Type B pancreatic cell (in vitro differentiated cells): ENCODE results near the gene MRPS23. TPM values are rescaled to one million over a fixed set of nuclear protein-coding genes. Genes with fewer than 3 reads are reported as not detected.

Source experiments
- DNase-seq: peaks from one replicate; pipeline ENCODE4 v3.0.0; 2021; ENCODE audit warnings: mixed read lengths; ENCODE audit not compliant: unreplicated experiment; ENCODE audit errors: extremely low spot score
- H3K27ac Mint-ChIP-seq: 2 replicates; pipeline ENCODE4 v1.8.0; 2021; ENCODE audit warnings: mild to moderate bottlenecking, mixed read lengths
- H3K27me3 Mint-ChIP-seq: 2 replicates; pipeline ENCODE4 v1.8.0; 2021; ENCODE audit warnings: mixed read lengths
- H3K36me3 Mint-ChIP-seq: 2 replicates; pipeline ENCODE4 v1.8.0; 2021; ENCODE audit warnings: mixed read lengths
- H3K4me1 Mint-ChIP-seq: one replicate; pipeline ENCODE4 v1.8.0; 2021; ENCODE audit warnings: mixed read lengths; ENCODE audit not compliant: unreplicated experiment
- H3K4me3 Mint-ChIP-seq: 2 replicates; pipeline ENCODE4 v1.8.0; 2021; ENCODE audit warnings: mild to moderate bottlenecking, mixed read lengths
- H3K9me3 Mint-ChIP-seq: 2 replicates; pipeline ENCODE4 v1.8.0; 2021; ENCODE audit warnings: mixed read lengths
- CTCF ChIP-seq: fragments of 200-600 bp; sonication (generic); conservative IDR thresholded peaks from 2 replicates; pipeline ENCODE4 v1.5.0; 2021; ENCODE audit warnings: antibody characterized with exemption, mild to moderate bottlenecking
- long read RNA-seq: library from polyadenylated mRNA; unstranded; transcript quantifications from one replicate; pipeline ENCODE4 v2.0.0, GENCODE V29; 2020
- total RNA-seq: library from RNA; stranded (reverse); gene quantifications from 2 replicates; pipeline ENCODE4 v1.2.1, GENCODE V29; 2021; ENCODE audit warnings: low replicate concordance

Gene MRPS23
- 35.5 and 46.9 TPM in 2 replicates for total RNA-seq
- long read RNA-seq, full-length matches to known transcripts: 54 of 57 reads
- long read RNA-seq, partial matches to known transcripts: 0 of 57 reads
- long read RNA-seq, other reads (novel, unspliced or antisense): 3 of 57 reads

- peak; percentile 97 for DNase-seq
- no peaks in the 10 kb centered on the region for H3K27me3 Mint-ChIP-seq
- peaks cover 4% of the 10 kb centered on the region for H3K36me3 Mint-ChIP-seq
- TF ChIP-seq CTCF: no peak
- H3K4me1 Mint-ChIP-seq: peaks cover 28% of the 10 kb centered on the region
- no peaks in the 10 kb centered on the region for H3K9me3 Mint-ChIP-seq
- H3K27ac Mint-ChIP-seq: peak within 1 kb of the TSS; percentile 95
- peak within 1 kb of the TSS; percentile 99 for H3K4me3 Mint-ChIP-seq
Measured at GRCh38 chr17:57849874-57850754, at the start of gene MRPS23. TSS of gene MRPS23 (minus strand) at chr17:57850044. CDS start at chr17:57850010, 34 bp downstream.

GRCh38 chr17:57899391-57899790 lies 49.5 kb upstream of the MRPS23 start:
- H3K4me3 Mint-ChIP-seq: peak overlapping the region; percentile 27
- TF ChIP-seq CTCF: no peak
- DNase-seq: no peak
- no peaks in the 10 kb centered on the region for H3K36me3 Mint-ChIP-seq
- H3K4me1 Mint-ChIP-seq: peaks cover 57% of the 10 kb centered on the region
- H3K27ac Mint-ChIP-seq: peak overlapping the region; percentile 84
- H3K9me3 Mint-ChIP-seq: no peaks in the 10 kb centered on the region
- H3K27me3 Mint-ChIP-seq: no peaks in the 10 kb centered on the region

- Mint-ChIP-seq H3K36me3 (no peaks in the 10 kb centered on the region), H3K27ac (peak overlapping the region; percentile 84), H3K4me1 (peaks cover 53% of the 10 kb centered on the region), H3K9me3 (no peaks in the 10 kb centered on the region), H3K4me3 (peak overlapping the region; percentile 17), H3K27me3 (no peaks in the 10 kb centered on the region)
- TF ChIP-seq CTCF: no peak
- no peak for DNase-seq
Measured at GRCh38 chr17:57898487-57899311, 48.9 kb upstream of the MRPS23 start.

- peaks cover 60% of the 10 kb centered on the region for H3K4me1 Mint-ChIP-seq
- no peaks in the 10 kb centered on the region for H3K27me3 Mint-ChIP-seq
- no peak overlapping the region for H3K4me3 Mint-ChIP-seq
- H3K36me3 Mint-ChIP-seq: no peaks in the 10 kb centered on the region
- DNase-seq: no peak
- H3K9me3 Mint-ChIP-seq: no peaks in the 10 kb centered on the region
- no peak overlapping the region for H3K27ac Mint-ChIP-seq
- TF ChIP-seq CTCF: no peak
Measured at GRCh38 chr17:57895382-57896060, 45.7 kb upstream of the MRPS23 start.

- Mint-ChIP-seq H3K27me3 (no peaks in the 10 kb centered on the region), H3K4me1 (peaks cover 53% of the 10 kb centered on the region), H3K36me3 (no peaks in the 10 kb centered on the region), H3K9me3 (no peaks in the 10 kb centered on the region), H3K27ac (peak overlapping the region; percentile 33), H3K4me3 (peak overlapping the region; percentile 9)
- DNase-seq: no peak
- no peak for TF ChIP-seq CTCF
Measured at GRCh38 chr17:57894848-57895247, 45.0 kb upstream of the MRPS23 start.
